Hepatic stellate cell (primary cell): ENCODE measurements around the gene TRIM66.
"Not testable (repeated sequence)": the region's sequence is repeated elsewhere in the genome, so short reads cannot be mapped to it uniquely, and the experiment has no call there.

Experiments used
- DNase-seq: peaks from one replicate; pipeline ENCODE4 v3.0.0; 2011; ENCODE audit warnings: low spot score

TRIM66 gene

GRCh38 chr11:8690374-8691342, 8.2 kb upstream of the TRIM66 start:
- no peak for DNase-seq

DNA sequence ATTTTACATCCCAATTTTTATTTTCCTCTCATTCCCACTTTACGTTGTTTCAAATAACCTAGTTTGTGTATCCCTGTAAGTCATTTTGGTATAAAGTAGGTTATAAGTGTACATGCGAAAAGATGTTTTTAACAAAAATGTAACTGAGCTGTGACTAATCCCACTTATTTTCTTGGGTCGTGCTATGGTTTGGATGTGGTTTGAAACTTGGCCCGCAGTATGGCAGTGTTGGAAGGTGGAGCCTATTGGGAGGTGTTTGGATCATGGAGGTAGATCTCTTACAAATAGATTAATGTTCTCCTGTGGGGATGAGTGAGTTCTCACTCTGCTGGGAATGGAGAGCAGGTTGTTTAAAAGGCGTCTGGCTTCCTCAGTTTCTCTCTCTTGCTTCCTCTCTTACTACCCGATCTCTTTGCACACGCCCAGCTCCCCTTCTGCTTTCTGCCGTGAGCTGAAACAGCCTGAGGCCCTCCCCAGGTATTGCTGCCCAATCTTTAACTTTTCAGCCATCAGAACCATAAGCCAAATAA, 7.3 kb upstream of the TRIM66 start:
- DNase-seq: no peak

- peak; percentile 96 for DNase-seq
Observed at GRCh38 chr11:8688414-8689362, 6.2 kb upstream of the TRIM66 start.

DNA sequence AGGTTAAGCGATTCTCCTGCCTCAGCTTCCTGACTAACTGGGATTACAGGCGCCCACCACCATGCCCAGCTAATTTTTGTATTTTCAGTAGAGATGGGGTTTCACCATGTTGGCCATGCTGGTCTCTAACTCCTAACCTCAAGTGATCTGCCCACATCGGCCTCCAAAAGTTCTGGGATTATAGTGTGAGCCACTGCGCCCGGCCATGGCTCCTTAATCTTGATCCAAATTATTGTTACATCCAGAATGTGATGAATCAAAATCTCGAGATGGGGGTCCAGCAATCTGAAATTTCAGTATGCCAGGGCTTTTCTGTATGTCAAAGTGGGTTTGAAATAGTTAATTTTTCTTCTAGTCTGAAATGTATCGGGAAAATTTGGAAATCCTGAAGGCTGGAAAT, 3.9 kb upstream of the TRIM66 start:
- DNase-seq: no peak

DNA sequence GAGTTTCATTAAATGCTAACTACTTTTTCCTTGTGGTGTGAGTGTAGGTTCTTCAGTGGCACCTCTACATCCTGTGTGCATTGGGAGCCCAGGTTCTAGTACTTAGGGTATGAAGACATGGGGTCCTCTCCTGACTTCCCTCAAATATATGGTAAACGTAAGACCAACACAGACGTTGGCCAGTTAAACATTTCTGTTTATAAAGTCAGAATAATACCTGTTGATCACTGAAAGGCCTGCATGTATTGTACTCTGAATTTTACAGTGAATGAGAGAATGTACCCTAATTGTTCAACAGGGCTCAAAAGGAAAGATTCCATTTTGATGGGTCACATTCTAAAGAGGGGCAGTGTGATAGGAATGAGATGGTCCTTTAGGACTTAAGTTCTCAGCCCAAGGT, 3.4 kb upstream of the TRIM66 start:
- DNase-seq: no peak

DNA sequence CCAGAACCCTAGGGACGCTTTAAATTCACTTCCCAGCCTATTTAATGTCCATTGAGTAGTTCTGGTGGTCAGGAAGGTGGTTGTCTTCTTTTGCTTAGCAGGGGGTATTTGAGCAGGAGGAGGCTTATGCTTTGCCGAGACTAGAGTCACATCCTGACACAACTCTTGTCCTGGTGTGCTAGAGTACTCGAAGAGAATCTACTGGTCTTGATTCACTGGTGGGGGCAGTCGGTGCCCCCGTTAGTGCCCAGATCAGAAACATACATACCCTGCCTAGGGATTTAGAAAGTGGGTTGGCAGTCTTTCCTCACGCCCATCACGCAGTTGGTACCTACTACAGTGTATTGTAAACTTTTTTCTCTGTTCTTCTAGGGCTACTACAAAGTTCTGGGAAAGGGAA, 2.8 kb upstream of the TRIM66 start:
- DNase-seq: no peak

- DNase-seq: no peak
Observed at GRCh38 chr11:8684600-8685290, 2.3 kb upstream of the TRIM66 start.

DNA sequence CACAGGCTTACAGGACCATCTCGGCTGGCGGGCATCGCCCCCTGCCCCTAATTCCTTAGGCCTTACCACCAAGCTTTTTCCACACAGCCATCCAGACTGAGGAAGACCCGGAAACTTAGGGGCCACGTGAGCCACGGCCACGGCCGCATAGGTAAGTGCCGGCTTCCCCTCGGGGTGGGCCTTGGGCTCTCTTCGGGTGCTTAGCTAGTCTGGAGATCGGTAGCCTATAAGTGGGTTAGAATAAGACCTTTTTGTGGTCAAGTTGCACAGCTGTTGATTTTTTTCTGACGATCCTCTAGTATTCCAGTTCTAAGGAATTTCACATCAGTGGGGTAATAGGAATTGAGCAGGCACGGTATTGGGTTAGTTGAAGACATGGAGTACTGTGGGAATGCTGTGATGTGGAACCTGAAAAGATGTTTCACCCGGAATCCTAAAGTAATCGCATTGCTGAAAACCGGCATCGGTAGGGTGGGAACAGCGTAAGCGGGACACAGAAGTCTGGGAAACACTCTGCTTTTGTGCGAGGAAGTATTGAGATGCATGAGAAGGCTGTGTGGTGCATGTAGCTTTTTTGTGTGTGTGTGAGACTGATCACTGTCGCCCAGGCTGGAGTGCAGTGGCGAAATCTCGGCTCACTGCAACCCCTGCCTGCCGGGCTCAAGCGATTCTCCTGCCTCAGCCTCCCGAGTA, 796 bp upstream of the TRIM66 start:
- no peak for DNase-seq

DNA sequence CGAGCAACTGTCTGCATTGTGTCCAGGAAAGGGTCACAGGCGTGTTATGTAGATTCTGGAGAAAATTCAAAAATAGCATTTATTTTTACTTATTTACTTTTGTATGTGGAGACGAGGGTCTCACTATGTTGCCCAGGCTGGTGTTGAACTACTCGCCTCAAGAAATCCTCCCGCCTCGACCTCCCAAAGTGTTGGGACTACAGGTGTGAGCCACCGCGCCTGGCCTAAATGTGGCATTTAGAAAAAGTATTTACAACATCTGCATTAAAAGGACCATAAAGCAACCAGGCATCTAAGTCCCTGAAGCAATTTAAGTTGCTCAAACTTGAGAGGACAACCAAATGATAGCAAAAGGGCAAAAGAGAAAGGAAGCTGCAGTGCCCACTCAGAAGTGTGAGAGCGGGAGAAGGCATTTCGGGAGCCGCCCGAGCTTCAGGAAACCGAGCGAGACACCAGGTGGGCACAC, 595 bp downstream of the TRIM66 start:
- DNase-seq: no peak

- no peak for DNase-seq
Observed at GRCh38 chr11:8679006-8679405, 3.5 kb downstream of the TRIM66 start.

GRCh38 chr11:8676458-8676857, 6.0 kb downstream of the TRIM66 start:
- no peak for DNase-seq

DNA sequence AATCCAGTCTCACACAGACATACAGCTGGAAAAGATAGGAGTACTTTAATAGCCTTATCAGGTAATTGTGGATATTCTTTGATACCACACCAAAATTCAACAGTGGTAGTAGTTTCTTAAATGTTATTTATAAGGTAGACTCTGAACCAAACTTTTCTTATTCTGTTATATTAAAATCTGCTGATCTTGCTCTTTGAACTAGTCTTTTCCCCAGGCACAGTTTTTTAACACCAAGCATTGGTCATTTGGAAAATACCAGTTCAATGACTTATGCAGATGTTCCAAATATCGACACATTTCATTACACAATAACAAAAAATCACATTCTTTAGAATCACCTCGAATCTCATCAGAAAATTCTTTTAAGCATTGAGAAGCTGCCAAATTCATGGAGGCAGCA, 7.6 kb downstream of the TRIM66 start:
- DNase-seq: no peak

DNA sequence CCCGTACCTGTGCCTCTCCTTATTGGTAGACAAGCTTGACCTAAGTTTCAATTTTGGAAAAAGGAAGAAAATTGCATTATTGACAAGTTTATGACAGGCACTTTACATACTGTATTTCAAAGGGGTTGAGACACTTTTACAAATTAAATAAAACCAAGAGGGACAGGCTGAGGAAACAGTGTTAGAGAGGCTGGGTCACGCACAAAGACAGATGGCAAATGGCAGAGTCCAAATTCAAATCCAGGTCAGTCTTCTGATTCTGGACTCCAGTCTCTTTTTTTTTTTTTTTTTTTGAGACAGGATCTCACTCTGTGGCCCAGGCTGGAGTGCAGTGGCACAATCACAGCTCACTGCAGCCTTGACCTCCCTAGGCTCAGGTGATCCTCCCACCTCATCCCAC, 10.1 kb downstream of the TRIM66 start:
- no peak for DNase-seq

DNA sequence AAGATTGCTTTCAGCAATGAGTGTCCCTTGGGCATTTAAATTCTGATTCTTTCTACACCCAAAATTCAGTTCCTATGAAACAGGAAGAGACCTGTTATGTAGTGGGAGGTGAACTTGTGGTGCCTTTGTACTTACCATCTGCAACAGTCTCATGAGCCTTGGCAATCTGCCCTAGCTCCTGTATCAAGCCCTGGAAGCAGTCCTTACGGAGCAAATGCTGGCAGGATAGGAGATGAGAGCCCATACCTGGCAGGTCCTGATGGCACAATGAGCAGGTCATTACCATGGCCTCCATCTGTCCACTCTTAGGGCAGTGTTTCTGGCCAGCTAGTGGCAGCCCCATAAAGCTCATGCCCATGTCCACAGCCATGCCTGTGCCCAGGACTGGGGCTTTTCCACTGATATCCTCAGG, 10.8 kb downstream of the TRIM66 start:
- DNase-seq: no peak

- DNase-seq: peak; percentile 85
Observed at GRCh38 chr11:8671193-8671612, 11.3 kb downstream of the TRIM66 start.

DNA sequence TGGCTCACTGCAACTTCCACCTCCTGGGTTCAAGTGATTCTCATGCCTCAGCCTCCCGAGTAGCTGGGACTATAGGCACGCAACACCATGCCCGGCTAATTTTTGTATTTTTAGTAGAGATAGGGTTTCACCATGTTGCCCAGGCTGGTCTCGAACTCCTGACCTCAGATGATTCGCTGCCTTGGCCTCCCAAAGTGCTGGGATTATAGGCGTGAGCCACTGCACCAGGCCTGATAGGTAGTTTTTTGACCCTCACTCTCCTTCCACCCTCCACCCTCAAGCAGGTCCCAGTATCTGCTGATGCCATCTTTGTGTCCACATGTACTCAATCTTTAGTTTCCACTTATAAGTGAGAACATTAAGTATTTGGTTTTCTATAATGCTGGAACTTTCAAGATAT, 12.4 kb downstream of the TRIM66 start:
- not testable (repeated sequence) for DNase-seq

DNA sequence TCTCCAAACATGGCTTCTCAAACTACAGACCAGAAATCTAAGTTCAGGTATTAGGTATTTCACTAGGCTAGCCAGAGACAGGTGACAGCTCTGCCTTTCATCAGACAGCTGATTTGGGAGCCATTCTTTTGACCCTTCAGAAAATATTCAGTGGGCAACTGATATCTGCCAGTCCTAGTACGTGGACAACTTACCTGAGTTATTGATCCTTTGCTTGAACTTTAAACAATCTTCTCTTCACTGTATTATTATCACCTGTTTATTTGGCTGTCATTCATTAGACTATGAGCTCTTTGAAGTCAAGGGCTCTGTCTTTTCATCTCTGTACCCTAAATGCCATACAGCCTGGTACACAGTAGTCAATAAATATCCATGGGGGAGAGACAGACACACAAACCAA, 17.2 kb downstream of the TRIM66 start:
- DNase-seq: no peak

DNA sequence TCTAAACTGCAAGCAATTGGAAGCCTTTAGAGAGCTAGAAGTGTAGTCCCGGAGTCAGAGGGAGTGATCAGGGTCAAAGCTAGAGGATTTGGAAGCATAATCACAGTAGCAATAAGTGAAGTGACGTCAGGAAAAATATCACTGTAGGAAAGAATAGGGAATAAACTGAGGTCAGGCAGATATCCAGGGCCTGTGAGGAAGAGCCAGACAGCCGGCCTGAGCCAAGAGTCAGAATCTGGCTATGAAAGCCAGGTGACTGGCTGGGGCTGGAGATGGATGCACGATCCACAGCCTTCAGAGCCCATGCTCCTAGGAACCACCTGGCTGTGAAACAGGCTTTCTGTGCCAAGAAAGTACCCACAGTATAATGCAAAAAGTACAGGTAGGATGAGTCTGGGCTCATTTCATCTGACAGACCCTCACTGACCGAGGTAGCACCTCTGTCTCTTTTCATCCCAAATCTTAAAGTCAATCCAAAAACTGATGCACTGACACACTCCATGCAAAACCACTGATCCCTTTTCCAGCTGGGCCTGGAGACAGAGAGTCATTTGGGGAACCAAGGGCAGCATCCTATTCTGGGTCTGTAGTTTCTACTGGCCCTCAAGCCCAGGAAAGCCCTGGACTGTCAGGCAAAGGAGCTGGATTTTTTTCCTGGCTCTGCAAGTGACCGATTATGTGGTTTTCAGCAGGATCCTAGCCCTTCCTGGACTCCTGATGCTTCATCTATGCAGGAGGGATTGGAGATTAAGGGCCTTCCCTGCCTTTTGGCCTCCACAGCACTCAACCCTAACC, 21.3 kb downstream of the TRIM66 start:
- no peak for DNase-seq

DNA sequence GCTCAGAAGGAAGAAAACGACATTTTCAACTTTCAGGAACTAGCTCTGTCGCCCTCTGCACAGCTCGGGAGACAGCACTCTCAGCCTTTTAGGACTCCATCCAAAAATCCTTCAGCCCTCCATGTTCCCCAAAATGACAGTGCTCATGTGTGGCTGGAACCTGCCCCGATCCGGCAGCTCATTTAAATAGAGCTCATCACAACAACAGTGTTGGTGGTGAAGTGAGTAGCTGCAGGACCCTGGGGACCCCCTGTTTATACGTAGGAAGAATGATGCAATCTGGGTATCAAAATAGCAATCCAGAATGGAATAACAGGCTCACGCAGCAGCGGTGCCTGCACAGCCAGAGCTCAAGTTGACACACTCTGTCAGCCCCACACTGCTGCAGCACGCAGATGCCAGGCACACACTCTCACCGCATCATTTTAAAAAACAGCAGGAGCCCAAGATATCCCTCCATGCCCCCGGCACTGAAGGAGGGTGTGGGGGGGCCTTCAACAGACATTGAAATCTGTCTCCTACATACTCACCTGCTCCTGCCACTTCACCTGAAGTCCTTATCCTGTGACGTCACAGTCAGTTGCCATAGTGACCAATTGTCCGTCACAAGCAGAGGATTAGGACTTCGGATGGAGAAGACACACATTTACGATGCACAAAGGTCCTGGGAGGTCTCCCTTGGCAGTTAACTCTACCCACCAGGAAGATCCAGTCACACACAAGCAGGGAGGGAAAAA, 24.0 kb downstream of the TRIM66 start:
- no peak for DNase-seq

GRCh38 chr11:8656291-8656690, 26.2 kb downstream of the TRIM66 start:
- no peak for DNase-seq
